Thyroid gland (tissue), 4 donors: ENCODE results near the gene THRB. TPM values are rescaled to one million over a fixed set of nuclear protein-coding genes. Genes with fewer than 3 reads are reported as not detected.

Experiments used
- DNase-seq, 2 donors: peaks; one replicate each; pipeline ENCODE4 v3.0.0-alpha.2; 2019
- H3K27ac ChIP-seq, 3 donors: fragments of 200-600 bp; sonication (generic); 1 replicate in 2 of 3; 2 replicates in 1 of 3; pipeline ENCODE4 v1.5.1; 2016 to 2019; ENCODE audit warnings: mild to moderate bottlenecking in 1 of 3, moderate library complexity in 1 of 3
- H3K27me3 ChIP-seq: fragments of 200-600 bp; sonication (generic); one replicate; pipeline ENCODE4 v1.5.1; 2019
- H3K36me3 ChIP-seq, 2 donors: fragments of 200-600 bp; sonication (generic); one replicate each; pipeline ENCODE4 v1.5.1; 2016 to 2019
- H3K4me1 ChIP-seq, 2 donors: fragments of 200-600 bp; sonication (generic); one replicate each; pipeline ENCODE4 v1.5.1; 2017 to 2019
- H3K4me3 ChIP-seq, 3 donors: fragments of 200-600 bp; sonication (generic); replicated peaks in 1 of 3; 1 replicate in 2 of 3; 2 replicates in 1 of 3; pipeline ENCODE4 v1.5.1; 2016; ENCODE audit warnings: mild to moderate bottlenecking in 1 of 3
- H3K9me3 ChIP-seq: fragments of 200-600 bp; sonication (generic); one replicate; pipeline ENCODE4 v1.5.1; 2017
- POLR2A ChIP-seq, 2 donors: fragments of 450-650 bp; IDR thresholded peaks; one replicate each; pipeline ENCODE4 v1.6.1; 2017; ENCODE audit warnings: antibody characterized with exemption in 2 of 2, mild to moderate bottlenecking in 2 of 2, moderate library complexity in 1 of 2
- WGBS, 2 donors: methylation state at CpG; one replicate each; pipeline ENCODE4 v1.1.5; 2017; 5-methylcytosine and 5-hydroxymethylcytosine counted together
- intact Hi-C: fragments of 100-400 bp; cut with DNase I; formaldehyde crosslinking; loops from one replicate; pipeline ENCODE4 v1.15.1; 2023
- total RNA-seq, 4 donors: library from RNA; depleted of rRNA; stranded (reverse); fragments of >200 nt; gene quantifications; one replicate each; pipeline ENCODE4 v1.2.3, GENCODE V29; 2016
- TF ChIP-seq, protein P1 (sequence below), 6 experiments: fragments of 200-600 bp in 3 of 6; fragments of 450-650 bp in 3 of 6; sonication (generic) in 3 of 6; IDR thresholded peaks; one replicate each; pipeline ENCODE4 v1.5.1; 2016 to 2019; ENCODE audit warnings: antibody characterized with exemption in 6 of 6, mild to moderate bottlenecking in 2 of 6, inconsistent platforms in 1 of 6, moderate library complexity in 1 of 6

THRB gene
- total RNA-seq, 4 donors from 2014 or later, result 11.1 to 33.2 (median 13.4) TPM

DNA sequence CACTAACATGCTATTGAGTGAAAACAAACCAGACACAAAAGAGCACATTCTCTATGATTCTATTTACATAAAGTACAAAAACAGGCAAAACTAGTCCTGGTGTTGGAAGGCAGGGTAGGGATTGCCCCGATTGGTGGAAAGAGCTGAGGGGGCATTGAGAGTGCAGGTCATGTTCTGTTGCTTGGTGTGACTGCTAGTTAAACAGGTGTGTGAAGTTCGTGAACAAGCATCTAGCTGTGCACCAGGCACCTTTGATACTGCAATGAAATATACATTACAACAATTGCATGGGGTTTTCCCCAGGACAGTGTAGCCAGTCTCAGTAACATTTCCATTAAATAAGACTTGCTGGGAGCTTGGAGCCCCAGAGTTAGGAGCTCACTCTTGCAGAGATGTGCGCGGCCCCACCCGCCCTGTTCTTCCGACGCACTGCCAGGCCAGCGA is 26.3 kb upstream of the THRB start:
- no peaks in the 10 kb centered on the region for H3K9me3 ChIP-seq
- DNase-seq, result no peak
- H3K36me3 ChIP-seq, result no peaks in the 10 kb centered on the region
- H3K4me1 ChIP-seq, result peaks cover 0 to 4% of the 10 kb centered on the region in 2 donors
- no peak for TF ChIP-seq POLR2A (IDR thresholded peaks at IDR 0.05)
- TF ChIP-seq, protein P1, sequence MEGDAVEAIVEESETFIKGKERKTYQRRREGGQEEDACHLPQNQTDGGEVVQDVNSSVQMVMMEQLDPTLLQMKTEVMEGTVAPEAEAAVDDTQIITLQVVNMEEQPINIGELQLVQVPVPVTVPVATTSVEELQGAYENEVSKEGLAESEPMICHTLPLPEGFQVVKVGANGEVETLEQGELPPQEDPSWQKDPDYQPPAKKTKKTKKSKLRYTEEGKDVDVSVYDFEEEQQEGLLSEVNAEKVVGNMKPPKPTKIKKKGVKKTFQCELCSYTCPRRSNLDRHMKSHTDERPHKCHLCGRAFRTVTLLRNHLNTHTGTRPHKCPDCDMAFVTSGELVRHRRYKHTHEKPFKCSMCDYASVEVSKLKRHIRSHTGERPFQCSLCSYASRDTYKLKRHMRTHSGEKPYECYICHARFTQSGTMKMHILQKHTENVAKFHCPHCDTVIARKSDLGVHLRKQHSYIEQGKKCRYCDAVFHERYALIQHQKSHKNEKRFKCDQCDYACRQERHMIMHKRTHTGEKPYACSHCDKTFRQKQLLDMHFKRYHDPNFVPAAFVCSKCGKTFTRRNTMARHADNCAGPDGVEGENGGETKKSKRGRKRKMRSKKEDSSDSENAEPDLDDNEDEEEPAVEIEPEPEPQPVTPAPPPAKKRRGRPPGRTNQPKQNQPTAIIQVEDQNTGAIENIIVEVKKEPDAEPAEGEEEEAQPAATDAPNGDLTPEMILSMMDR (IDR thresholded peaks at IDR 0.05), result no peak
- peak overlapping the region in 2 of 3 donors; percentile 62 to 77 for H3K4me3 ChIP-seq
- 8 to 26% methylated on average over 3 to 8 of the region's 8 CpGs for WGBS, 2 donors
- intact Hi-C loops, result no loop called here
- no peaks in the 10 kb centered on the region for H3K27me3 ChIP-seq
- H3K27ac ChIP-seq, result peak overlapping the region; percentile 80 to 92 (median 83)

DNA sequence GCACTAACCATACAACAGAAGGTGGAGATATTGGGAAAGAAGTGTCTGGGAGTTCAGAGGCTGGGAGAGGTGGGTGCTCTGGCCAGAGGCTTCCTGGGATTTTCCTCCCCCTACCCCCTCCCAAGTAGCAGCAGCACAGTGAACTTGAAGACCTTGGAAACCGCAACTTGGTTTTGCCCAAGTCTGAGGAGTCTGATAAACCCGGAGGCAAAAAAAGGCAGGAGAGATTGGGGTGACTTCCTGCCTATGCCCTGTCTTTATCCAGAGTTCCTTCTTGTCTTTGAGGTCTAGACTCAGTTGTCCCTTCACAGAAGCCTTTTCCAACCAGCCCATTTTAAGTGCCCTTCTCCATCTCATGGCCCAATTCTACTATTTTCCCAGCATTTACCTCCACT is 25.4 kb upstream of the THRB start:
- intact Hi-C loops, result no loop called here
- H3K27me3 ChIP-seq, result no peaks in the 10 kb centered on the region
- no peak overlapping the region for H3K4me3 ChIP-seq
- no peaks in the 10 kb centered on the region for H3K36me3 ChIP-seq
- DNase-seq, result no peak
- H3K27ac ChIP-seq, result no peak overlapping the region
- H3K9me3 ChIP-seq, result no peaks in the 10 kb centered on the region
- WGBS, 2 donors, result 86 to 88% methylated on average over 2 of the region's 2 CpGs
- H3K4me1 ChIP-seq, result peaks cover 0 to 4% of the 10 kb centered on the region in 2 donors
- TF ChIP-seq, protein P1 (IDR thresholded peaks at IDR 0.05), result no peak
- TF ChIP-seq POLR2A (IDR thresholded peaks at IDR 0.05), result no peak

- Histone ChIP-seq H3K27me3 (no peaks in the 10 kb centered on the region), H3K4me3 (no peak overlapping the region), H3K4me1 (peaks cover 0 to 4% of the 10 kb centered on the region in 2 donors), H3K27ac (no peak overlapping the region), H3K36me3 (no peaks in the 10 kb centered on the region), H3K9me3 (no peaks in the 10 kb centered on the region)
- no peak for TF ChIP-seq POLR2A (IDR thresholded peaks at IDR 0.05)
- TF ChIP-seq, protein P1 (IDR thresholded peaks at IDR 0.05), result no peak
- WGBS, 2 donors, result 82 to 86% methylated on average over 13 to 15 of the region's 15 CpGs
- DNase-seq, result peak in 1 of 2 donors; percentile 4
- intact Hi-C loops, result no loop called here
Observed at GRCh38 chr3:24519368-24520100, 24.9 kb upstream of the THRB start.

DNA sequence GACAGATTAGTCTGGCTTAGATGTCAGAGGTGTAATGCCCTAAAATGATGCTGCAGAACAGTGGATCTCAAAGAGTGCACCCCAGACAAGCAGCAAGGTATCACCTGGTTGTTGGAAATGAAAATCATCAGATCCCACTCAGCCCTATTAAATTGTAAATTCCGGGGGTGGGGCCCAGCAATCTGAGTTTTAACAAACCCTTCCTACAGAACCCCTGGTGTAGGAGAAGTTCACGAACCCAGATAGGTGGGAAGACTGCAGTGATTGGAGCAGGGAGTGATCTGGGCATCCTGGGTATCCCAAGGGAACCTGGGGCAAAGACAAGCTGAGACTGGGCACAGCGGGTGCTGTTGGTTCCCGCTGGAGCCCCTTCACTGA is 24.3 kb upstream of the THRB start:
- 76 to 77% methylated on average over 3 to 4 of the region's 4 CpGs for WGBS, 2 donors
- no peak for DNase-seq
- TF ChIP-seq, protein P1 (IDR thresholded peaks at IDR 0.05), result no peak
- no peak for TF ChIP-seq POLR2A (IDR thresholded peaks at IDR 0.05)
- Histone ChIP-seq H3K36me3 (no peaks in the 10 kb centered on the region), H3K27ac (no peak overlapping the region), H3K4me1 (peaks cover 0 to 4% of the 10 kb centered on the region in 2 donors), H3K9me3 (no peaks in the 10 kb centered on the region), H3K27me3 (no peaks in the 10 kb centered on the region), H3K4me3 (no peak overlapping the region)
- intact Hi-C loops, result no loop called here

DNA sequence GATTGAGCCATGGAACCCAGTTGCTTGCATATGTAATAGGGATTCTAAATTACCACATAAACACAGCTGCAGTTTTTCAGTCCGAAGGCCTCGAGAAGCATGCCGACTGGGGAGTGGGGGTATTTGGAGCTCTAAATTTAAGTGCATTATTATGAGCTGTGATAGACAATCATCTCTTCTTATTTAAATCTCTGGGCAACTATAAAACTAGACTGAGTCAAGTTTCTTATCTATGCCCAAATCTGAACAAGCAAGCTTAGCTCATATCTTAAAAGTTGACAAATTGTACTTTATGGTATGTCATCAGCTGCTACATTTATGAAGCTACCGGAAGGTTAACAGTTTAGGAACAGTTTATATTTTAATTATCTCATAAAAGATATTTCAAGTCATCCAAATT is 19.5 kb upstream of the THRB start:
- Histone ChIP-seq H3K27me3 (no peaks in the 10 kb centered on the region), H3K36me3 (no peaks in the 10 kb centered on the region), H3K4me1 (no peaks in the 10 kb centered on the region), H3K9me3 (no peaks in the 10 kb centered on the region), H3K27ac (no peak overlapping the region), H3K4me3 (no peak overlapping the region)
- TF ChIP-seq POLR2A (IDR thresholded peaks at IDR 0.05), result no peak
- TF ChIP-seq, protein P1 (IDR thresholded peaks at IDR 0.05), result no peak
- no peak for DNase-seq
- intact Hi-C loops, result no loop called here
- 91 to 95% methylated on average over 4 of the region's 4 CpGs for WGBS, 2 donors
